Skeletal muscle cell (primary cell): ENCODE measurements around the gene ADGRF3.
A peak's percentile ranks its signal among the peaks of the same experiment; 100 is the strongest.
"Not testable (repeated sequence)": the region's sequence is repeated elsewhere in the genome, so short reads cannot be mapped to it uniquely, and the experiment has no call there.

Experiments
- DNase-seq: peaks from one replicate; pipeline ENCODE4 v3.0.0-alpha.2; 2010; ENCODE audit warnings: low read depth
- H3K4me3 ChIP-seq: 2 replicates; pipeline ENCODE4 v1.5.1; 2011; ENCODE audit warnings: low read depth, mild to moderate bottlenecking, control low read depth, low read length, moderate library complexity

ADGRF3 gene

GRCh38 chr2:26352892-26353291 is 6.3 kb upstream of the ADGRF3 start:
- H3K4me3 ChIP-seq = no peak overlapping the region
- DNase-seq = no peak

- no peak overlapping the region for H3K4me3 ChIP-seq
- no peak for DNase-seq
Measured at GRCh38 chr2:26351375-26352090, 4.9 kb upstream of the ADGRF3 start.

- no peak overlapping the region for H3K4me3 ChIP-seq
- no peak for DNase-seq
Measured at GRCh38 chr2:26349690-26350089, 3.1 kb upstream of the ADGRF3 start.

GRCh38 chr2:26347286-26347865 is 787 bp upstream of the ADGRF3 start:
- DNase-seq = no peak
- H3K4me3 ChIP-seq = peak overlapping the region; percentile 89

GRCh38 chr2:26345545-26346453 is 790 bp downstream of the ADGRF3 start, which contains the start of gene SELENOI:
TSS of gene SELENOI (plus strand) at chr2:26346143. CDS start at chr2:26346233, 90 bp downstream.
- peak; percentile 98 for DNase-seq
- peak within 1 kb of the TSS; percentile 89 for H3K4me3 ChIP-seq

GRCh38 chr2:26345283-26345544 is 1.4 kb downstream of the ADGRF3 start:
- H3K4me3 ChIP-seq = peak overlapping the region; percentile 89
- DNase-seq = no peak

- no peak for DNase-seq
- H3K4me3 ChIP-seq = peak overlapping the region; percentile 89
Measured at GRCh38 chr2:26344581-26345282, 1.9 kb downstream of the ADGRF3 start.

GRCh38 chr2:26340831-26341230 is 5.8 kb downstream of the ADGRF3 start:
- DNase-seq = no peak
- H3K4me3 ChIP-seq = no peak overlapping the region

- DNase-seq = no peak
- no peak overlapping the region for H3K4me3 ChIP-seq
Measured at GRCh38 chr2:26337298-26337697, 9.3 kb downstream of the ADGRF3 start.

GRCh38 chr2:26336719-26337118 is 9.9 kb downstream of the ADGRF3 start:
- H3K4me3 ChIP-seq = no peak overlapping the region
- DNase-seq = no peak

- no peak overlapping the region for H3K4me3 ChIP-seq
- DNase-seq = no peak
Measured at GRCh38 chr2:26335231-26335630, 11.4 kb downstream of the ADGRF3 start.

GRCh38 chr2:26333293-26333692 is 13.3 kb downstream of the ADGRF3 start:
- no peak for DNase-seq
- H3K4me3 ChIP-seq = no peak overlapping the region

GRCh38 chr2:26331321-26331720 is 15.3 kb downstream of the ADGRF3 start:
- not testable (repeated sequence) for DNase-seq, H3K4me3 ChIP-seq

- H3K4me3 ChIP-seq = no peak overlapping the region
- no peak for DNase-seq
Measured at GRCh38 chr2:26330604-26331003, 16.0 kb downstream of the ADGRF3 start.

GRCh38 chr2:26330114-26330549 is 16.5 kb downstream of the ADGRF3 start:
- DNase-seq = peak; percentile 70
- H3K4me3 ChIP-seq = no peak overlapping the region

GRCh38 chr2:26329083-26329482 is 17.5 kb downstream of the ADGRF3 start:
- not testable (repeated sequence) for H3K4me3 ChIP-seq, DNase-seq

GRCh38 chr2:26327291-26328272 is 19.0 kb downstream of the ADGRF3 start:
- H3K4me3 ChIP-seq = no peak overlapping the region
- DNase-seq = no peak

- DNase-seq = no peak
- no peak overlapping the region for H3K4me3 ChIP-seq
Measured at GRCh38 chr2:26326514-26326913, 20.1 kb downstream of the ADGRF3 start.

GRCh38 chr2:26325851-26326250 is 20.7 kb downstream of the ADGRF3 start:
- DNase-seq = no peak
- no peak overlapping the region for H3K4me3 ChIP-seq
